Activated CD4-positive, CD25-positive, alpha-beta regulatory T cell treated with anti-CD3 and anti-CD28 coated beads, Interleukin-2, amount 50 U/mL, for 24 hours (primary cell): ENCODE measurements around the gene CD300LG.
"Not testable (repeated sequence)": the region's sequence is repeated elsewhere in the genome, so short reads cannot be mapped to it uniquely, and the experiment has no call there.

Experiments used
- ATAC-seq, 2 donors: fragments of 150-1000 bp; cut with Tn5 transposase; one replicate each; pipeline ENCODE4 v1.10.0; 2021; ENCODE audit warnings: mild to moderate bottlenecking in 1 of 2, moderate library complexity in 1 of 2

The CD300LG gene

DNA sequence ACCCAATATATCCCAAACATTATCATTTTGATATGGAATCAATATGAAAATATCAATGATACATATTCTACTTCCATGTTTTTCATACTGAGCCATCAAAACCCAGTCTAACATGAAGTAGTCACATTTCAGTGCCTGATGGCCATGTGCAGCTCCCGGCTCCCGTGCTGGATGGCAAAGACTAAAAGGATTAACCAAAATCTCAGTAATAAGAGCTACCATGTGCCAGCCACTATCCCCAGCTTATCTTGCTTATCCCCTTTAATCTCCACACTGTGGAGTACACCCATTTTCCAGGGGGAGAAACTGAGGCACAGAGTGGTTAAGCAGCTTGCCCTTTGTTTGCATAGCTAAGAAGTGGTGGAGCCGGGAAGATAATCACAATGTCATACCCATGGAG, 9.2 kb downstream of the CD300LG start:
- no peak for ATAC-seq

DNA sequence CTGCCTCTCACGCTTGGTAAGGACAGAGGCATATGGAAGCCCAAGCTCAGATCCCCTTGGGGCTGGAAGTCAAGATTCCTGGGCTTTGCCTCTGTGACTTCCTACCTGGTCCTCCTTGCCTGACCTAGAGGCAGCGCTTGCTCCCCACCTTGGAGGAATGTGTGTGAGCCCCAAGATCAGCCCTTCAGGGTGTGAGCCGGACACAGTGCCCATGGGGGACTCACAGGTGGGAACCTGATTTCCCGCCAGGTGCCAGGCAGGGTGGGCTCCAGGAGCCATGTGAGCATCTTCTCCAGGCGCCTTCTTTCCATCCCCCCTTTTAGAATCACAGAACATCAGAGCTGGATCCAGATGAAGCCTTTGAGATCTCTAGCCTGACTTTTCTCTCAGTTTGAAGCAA, 10.2 kb downstream of the CD300LG start:
- ATAC-seq: no peak

DNA sequence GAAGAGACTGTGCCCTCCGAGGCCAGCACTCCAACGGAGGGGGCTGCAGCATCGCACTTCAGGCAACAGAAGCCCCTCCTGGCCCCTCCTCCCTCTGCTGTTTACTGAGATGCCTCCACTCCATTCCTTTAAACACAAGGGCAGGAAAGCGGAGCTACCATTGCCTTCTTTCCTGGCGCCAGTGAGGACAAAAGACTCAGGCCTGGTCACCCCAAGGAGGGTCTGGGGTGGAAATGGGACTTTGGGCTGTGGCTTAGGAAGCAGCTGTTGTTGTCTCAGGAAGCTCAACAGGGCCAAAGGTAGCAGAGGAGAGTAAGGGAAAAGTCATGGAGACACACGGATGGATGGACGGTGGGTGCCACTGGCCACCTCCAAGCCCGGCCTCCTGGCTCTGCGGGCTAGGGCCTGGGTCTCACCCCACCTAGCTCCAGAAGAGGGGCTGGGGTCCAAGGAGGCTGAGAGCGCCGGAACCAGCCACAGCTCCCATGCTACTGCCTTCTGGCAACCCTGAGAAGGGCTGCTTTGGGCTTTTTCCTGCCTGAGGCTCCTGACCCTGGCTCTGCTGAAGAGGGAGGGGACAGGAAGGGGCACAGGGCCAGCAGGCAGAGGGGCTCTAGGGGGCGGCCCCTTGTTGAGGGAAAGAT, 11.1 kb downstream of the CD300LG start:
- ATAC-seq: no peak

DNA sequence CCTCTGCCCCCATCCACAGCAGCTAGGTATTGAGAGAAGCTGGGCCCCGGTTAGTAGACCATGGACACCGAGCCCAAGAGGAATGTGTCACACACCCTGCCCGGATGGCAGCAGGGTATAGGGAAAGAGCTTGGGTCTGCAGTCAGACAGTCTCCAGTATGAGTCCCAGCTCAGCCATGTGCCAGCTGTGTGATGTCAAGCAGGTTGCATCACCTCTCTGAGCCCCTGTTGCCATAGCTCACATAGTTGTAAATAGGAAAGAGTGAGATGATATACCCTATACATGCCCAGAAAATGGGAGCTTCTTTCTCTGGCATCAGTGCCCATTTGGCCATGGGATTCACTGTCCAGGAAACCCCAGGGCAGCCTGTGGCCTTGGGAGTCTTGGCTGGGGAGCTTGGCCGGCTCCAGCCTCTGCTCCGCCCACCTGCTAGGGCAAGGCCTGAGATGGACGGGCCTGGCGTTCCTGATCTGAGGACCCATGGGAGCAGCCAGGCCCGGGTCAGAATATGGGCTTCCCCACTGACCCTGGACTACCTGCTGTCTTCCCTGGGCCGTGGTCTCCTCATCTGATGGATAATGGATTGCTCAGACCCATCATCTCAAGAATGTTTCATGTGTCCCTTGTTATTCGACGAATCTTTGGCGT, 13.2 kb downstream of the CD300LG start:
- ATAC-seq: no peak

DNA sequence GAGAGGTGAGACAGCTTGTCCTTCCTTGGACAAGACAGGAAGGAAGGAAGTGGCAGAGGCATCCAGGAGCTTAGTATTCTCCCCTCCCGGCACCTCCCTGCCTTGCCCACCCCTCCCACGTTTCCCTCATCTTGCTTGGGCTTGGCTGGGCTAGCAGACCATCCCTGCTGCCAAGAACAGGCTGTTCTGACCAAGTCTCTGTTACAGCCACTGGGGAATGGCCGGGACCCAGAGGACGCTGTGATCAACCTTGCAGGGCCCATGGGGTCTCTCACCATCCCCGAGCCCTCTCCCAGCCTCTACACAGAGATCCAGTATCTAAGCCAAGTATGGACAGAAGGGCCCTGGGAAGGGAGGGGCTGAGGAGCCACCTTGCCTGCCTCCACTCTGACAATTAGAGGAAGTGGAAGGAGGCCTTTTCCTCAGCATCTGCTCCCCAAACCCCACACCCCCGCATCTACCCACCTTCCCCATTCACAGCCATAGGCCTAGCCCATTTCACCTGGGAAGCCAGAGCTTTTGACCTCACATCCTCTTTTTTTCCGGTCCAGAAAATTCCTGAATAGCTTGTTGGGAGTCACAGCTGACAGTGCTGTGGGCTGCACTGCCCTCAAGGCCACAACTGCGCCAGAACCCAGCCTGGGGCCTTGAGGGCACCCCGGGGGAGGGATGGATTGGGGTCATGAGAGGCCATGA, 14.1 kb downstream of the CD300LG start:
- ATAC-seq: no peak

DNA sequence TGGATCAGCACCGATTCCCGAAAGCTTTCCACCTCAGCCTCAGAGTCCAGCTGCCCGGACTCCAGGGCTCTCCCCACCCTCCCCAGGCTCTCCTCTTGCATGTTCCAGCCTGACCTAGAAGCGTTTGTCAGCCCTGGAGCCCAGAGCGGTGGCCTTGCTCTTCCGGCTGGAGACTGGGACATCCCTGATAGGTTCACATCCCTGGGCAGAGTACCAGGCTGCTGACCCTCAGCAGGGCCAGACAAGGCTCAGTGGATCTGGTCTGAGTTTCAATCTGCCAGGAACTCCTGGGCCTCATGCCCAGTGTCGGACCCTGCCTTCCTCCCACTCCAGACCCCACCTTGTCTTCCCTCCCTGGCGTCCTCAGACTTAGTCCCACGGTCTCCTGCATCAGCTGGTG, 15.0 kb downstream of the CD300LG start:
- ATAC-seq: no peak

DNA sequence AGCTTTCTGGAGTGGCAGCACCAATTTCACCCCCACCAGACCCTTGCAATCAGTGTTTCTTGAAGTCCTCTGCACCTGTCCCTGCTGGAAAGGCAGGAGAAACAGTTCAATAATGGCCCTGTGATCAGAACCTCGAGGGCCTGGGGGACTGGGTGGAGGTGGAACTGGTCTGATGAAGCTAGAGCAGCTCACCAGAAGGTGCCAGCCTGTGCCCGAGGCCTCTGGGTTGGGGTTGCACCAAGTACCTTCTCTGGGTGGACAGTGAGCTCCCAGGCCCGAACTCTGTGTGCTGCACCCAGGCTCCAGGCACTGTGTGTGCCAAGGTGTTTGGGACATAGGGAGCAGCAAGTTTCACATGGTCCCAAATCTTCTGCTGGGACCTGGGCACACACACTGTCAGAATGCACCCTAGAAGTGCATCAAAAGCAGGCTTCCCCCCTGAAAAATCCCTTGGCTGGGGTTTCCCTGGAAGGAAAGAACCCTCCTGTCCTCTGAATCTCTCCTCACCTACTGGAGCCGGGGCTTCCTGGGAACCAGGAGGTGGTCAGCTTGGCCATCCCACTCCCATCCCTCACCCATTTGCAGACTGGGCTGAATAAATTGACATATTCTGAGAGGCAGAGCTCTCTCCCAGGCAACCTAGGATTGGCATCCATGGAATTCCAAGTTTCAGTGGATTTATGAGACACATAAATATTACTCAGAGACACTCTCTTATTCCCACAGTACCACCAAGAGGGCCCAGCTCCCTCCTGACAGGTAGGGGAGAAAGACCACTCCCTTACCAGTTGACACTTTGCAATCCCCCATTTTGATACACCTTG, 17.4 kb downstream of the CD300LG start:
- no peak for ATAC-seq

DNA sequence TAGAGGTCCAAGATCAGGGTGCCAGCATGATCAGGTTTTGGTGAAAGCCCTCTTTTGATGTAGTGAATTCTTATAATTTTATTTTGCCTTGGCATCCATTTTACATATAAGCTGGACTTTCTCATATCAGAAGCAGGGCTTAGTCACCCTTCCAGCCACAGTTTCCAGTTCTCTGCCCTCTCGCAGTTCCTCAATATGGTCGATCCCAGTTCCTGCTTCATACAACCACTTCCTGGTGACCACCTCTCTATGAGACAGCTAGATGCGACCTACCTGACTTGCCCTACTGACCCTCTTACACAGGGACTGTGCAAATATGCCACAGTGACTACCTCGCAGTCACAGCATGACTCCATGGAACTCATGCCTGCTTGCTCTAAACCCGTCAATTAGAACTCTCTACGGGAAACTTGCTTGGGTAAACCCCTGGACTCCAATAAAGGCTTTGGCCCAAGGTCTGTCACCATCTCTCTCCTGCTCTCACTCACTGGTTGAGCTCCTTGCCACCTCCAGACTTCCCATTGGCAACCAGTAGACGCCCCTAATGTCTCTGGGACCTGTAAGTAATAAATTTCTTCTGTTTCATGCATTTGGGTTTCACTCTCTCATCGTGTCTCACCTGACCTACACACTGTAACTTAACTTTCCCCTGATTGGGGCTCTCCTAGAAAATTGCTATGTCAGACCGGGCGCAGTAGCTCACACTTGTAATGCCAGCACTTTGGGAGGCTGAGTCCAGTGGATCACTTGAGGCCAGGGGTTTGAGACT, 21.4 kb downstream of the CD300LG start:
- ATAC-seq: no peak

DNA sequence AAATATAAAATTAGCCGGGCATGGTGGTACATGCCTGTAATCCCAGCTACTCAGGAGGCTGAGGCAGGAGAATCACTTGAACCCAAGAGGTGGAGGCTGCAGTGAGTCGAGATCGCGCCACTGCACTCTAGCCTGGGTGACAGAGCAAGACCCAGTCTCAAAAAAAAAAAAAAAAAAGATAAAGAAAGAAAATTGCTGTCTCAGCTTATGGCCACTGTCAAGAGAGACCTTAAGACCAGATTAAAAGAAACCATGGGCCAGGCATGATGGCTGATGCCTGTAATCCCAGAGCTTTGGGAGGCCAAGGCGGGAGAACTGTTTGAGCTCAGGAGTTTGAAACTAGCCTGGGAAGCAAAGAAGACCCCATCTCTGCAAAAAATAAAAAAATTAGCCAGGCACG, 22.1 kb downstream of the CD300LG start:
- not testable (repeated sequence) for ATAC-seq

DNA sequence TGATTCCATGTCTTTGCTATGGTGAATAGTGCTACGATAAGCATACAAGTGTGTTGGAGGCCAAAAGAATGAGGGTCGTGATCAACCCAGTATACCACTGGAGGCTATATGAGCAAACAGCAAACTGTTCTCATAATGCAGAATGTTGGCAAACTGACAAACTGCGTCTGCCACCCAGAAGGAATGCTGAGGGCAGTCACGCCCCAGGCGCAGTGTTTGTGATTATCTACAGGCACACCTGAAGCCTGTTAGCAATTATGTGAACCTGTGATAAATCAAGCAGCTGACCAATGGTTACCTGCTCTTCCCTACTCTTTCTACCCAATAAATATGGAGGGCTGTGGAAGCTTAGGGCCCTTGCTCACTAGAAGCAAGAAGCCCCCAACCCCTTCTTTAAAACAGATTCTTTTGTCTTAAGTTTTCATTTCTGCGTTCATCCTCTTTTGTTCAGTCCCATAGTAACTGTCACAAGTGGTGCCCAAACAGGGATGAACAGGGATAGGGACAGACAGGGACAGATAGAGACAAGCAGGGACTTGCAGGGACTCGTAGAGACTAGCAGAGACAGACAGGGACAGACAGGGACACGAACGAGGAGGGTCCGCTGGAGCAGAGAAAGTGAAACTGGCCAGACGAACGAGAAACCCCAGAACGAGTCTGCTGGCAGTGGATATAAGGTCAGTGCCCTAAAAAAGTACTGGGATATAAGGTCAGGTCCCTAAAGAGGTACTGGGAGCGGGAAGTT, 25.1 kb downstream of the CD300LG start:
- no peak for ATAC-seq

DNA sequence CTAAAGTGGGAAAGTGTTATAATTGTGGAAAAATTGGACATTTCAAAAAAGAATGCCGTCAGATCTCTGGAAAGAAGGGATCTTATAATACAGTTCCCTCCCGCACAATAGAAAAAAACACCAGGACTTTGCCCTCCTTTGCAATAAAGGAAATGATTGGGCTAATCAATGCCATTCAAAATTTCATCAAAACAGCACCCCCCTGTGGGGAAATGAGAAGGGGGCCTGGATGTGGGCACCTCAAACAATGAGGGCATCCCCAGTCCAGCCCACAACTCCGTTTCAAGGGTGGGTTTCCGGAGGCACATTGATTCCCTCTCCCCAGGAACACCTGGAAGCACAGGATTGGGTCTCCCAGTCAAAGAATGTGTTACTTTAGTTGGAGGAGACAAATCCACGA, 26.1 kb downstream of the CD300LG start:
- no peak for ATAC-seq

DNA sequence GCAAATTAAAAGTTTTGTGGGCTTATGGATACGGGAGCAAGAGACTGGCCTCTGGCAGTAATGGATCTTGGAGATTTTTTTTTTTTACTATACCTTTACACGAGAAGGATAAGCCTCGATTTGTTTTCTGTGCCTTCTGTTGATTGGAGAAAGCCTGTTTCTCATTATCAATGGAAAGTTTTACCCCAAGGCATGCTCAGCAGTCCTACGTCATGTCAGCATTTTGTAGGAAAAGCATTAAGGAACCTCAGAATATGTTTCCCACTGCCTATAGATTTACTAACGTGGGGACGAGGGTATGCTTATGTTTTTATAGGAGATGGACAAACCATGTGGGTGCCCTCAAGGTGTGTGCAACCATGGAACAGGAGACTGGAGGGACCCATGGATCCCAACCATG, 26.8 kb downstream of the CD300LG start:
- ATAC-seq: no peak

DNA sequence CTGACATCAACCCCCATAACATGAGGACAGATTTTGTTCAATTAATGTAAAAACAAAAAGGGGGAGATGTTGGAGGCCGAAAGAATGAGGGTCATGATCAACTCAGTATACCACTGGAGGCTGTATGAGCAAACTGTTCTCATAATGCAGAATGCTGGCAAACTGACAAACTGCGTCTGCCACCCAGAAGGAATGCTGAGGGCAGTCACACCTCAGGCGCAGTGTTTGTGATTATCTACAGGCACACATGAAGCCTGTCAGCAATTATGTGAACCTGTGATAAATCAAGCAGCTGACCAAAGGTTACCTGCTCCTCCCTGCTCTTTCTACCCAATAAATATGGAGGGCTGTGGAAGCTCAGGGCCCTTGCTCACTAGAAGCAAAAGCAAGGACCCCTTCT, 27.3 kb downstream of the CD300LG start:
- ATAC-seq: no peak

DNA sequence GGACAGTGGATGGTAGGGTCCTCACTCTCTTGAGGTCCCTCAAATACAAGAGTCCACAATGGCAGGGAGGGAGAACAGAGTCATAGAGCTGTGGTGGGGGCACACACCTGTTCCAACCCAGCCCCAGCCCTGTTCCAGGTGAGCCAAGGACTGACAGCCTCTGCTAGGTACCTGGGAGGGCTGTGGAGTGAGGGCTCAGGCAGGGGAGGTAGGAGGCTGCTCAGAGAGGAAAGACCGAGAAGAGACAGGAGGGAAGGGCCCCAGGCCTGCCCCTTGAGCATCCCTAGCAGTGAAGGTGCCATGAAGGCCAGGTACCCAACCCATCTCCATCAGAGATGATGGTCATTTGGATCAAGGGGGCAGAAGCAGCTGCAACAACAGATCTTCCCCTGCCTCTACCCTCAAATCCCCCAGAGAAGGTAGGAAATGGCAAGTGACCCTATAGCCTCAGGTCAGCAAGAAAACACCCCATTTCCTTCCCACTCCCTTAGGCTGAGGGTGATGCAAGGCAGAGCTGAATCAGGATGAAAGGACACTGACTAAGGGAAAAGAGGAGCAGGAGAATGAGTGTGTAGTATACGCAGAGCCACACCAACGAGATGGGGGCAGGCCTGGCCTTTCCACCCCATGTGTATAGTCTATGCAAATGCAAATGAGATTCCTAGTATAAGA, 28.6 kb downstream of the CD300LG start:
- ATAC-seq: no peak

DNA sequence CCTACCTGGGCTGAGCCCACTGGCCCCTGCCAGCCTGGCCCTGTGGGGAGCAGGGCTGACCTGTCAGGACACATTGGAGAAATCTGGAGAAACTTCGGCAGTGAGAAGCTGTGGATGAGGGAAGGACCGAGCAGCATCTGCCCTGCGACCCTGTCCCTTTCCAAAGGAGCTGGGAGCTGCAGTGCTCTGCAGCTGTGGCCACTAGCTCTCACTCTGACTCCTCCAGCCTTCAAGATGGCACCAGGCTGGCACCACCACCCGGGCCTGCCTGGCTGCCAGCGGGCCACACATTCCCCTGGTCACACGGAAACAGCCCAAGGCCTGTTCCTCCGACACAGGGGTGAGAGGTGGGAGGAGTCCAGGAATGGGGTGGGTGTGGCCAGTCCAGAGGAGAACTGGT, 30.1 kb downstream of the CD300LG start:
- ATAC-seq: no peak

DNA sequence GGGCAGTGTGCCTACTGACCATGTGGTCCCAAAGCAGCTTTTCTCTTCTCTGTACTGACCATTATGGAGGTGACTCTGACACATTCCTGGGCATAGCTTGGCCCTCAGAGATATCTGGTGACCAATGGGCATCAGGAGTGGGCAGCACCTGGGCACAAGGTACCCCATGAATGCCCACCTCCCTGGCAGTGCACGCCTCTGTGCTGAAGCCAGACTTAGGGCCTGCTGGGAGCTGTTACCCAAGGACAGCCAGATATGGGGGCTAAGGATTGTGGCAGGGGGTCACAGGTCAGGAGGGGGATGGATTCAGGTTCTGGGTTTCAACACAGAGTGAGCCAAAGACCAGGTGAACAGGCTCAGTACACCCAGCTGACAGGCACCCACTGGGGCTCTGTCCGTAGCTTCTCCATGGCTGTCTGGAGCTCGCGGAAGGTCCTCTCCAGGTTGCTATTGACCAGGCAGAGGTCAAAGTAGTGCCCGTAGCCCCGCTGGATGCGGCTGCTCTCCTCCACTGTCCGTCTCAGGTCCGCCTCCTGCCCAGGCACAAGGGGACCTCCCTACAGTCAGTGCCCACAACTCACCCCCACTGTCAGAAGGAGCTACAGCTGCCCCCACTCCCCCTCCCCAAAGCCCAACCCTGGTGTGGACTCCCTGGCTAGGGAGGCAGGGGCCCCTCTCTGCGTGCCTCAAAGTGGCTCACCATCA, 30.6 kb downstream of the CD300LG start:
- ATAC-seq: no peak

DNA sequence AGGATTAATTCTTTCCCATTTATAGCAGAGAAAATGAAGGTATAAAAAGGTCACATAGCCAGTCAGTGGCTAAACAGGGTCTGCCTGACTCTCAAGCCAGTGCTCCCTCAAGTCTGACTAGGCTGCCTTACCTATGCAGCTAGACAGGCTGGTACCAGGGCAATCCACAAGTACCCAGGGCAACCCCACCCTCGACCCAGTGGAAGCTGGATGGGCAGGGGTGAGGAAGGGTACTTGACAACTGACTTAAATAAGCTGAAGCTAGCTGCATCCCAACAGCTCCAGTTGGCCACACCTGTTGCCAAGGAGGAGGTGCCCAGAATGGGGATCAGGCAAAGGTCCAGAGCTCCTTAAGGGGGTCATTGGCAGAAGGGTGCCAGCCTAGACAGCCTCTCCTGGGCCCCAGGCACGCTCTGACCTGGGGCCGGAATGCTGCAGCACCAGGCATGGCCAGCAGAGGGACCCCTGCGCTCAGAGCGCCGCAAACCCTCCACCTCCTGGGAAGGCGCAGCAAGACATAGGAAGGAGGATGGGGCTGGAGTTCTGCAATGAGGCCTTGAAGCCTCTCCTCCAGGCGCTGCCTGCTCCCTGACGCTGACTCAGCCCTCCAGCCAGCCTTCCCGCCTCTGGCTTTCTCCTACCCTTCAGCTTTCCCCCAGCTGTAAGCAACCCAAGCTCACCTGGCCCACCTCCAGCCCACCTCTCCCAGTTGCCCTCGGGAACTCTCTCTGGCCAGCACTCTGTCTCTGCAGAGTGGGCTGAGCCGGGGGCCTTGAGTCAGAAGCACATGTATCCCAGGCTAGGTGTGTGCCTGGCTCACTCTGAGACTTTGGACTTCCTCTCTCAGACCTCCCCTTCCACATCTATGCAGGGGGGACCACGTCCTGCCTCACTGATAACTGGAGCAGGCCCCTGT, 31.5 kb downstream of the CD300LG start:
- ATAC-seq: peak; percentile 82 to 83

DNA sequence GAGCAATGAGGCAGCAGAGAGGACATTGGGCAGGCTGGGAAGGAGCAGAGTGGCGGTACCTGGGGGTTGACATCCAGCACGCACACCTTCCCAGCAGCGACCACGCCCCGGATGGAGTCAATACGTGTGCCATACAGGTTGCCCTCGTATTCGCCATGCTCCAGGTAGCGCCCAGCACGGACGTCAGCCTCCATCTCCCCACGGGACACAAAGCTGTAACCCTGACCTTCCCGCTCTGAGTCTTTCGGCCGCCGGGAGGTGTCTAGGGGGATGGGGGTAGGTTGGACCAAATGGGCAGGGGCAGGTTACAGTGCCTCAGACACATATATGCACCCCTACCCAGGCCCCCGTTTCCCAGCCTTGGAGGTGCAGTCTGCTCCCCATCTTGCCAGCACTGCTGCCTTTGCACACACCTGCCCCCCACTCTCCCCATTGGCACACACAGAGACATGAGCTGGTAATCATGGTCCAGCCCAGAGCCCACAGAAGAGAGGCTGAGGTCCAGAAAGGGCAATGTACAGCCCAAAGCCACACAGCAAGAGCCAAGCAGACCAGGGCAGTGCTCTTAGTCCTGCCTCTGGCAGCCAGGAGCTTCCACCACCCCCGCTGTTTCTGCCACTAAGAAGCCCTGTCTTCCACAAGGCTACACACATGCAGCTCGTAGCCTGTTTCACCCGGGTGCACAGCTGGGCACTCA, 32.9 kb downstream of the CD300LG start:
- no peak for ATAC-seq
